ENCODE measurements around the gene NCOR1.

DNA sequence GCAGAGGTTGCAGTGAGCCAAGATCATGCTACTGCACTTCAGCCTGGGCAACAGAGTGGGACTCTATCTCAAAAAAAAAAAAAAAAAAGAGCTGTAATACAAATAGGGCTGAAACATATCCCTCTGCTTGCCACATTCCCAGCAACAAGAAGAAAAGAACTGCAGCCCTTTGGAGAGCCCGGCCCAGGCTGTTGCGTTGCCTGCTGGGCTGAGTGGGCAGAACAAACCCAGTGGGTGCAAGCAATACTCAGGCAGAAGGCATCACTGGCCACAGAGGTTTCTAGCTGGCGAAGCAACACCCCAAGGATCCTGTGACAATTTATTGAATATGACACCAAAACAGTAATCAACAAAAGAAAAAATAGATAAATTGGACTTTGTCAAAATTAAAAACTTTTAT, 45.7 kb upstream of the NCOR1 start:
- TF ChIP-seq, protein P1, sequence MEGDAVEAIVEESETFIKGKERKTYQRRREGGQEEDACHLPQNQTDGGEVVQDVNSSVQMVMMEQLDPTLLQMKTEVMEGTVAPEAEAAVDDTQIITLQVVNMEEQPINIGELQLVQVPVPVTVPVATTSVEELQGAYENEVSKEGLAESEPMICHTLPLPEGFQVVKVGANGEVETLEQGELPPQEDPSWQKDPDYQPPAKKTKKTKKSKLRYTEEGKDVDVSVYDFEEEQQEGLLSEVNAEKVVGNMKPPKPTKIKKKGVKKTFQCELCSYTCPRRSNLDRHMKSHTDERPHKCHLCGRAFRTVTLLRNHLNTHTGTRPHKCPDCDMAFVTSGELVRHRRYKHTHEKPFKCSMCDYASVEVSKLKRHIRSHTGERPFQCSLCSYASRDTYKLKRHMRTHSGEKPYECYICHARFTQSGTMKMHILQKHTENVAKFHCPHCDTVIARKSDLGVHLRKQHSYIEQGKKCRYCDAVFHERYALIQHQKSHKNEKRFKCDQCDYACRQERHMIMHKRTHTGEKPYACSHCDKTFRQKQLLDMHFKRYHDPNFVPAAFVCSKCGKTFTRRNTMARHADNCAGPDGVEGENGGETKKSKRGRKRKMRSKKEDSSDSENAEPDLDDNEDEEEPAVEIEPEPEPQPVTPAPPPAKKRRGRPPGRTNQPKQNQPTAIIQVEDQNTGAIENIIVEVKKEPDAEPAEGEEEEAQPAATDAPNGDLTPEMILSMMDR (IDR thresholded peaks at IDR 0.05; ENCODE audit: low read depth, low read length, poor library complexity, severe bottlenecking) = no peak
- no peak for TF ChIP-seq EZH2phosphoT487 (IDR thresholded peaks at IDR 0.05; ENCODE audit: borderline replicate concordance, low read length)
